GM23248 (cell line): ENCODE data around the gene MGMT. TPM values are rescaled to one million over a fixed set of nuclear protein-coding genes. Genes with fewer than 3 reads are reported as not detected.

Experiments used
- DNase-seq: peaks from one replicate; pipeline ENCODE4 v3.0.0-alpha.2; 2015
- H2AFZ ChIP-seq: fragments of 200-600 bp; sonication (generic); 2 replicates; pipeline ENCODE4 v1.6.1; 2016; ENCODE audit warnings: antibody characterized with exemption
- H3F3A ChIP-seq: fragments of 200-600 bp; sonication (generic); 2 replicates; pipeline ENCODE4 v1.6.1; 2016; ENCODE audit warnings: mild to moderate bottlenecking, antibody characterized with exemption, mixed run types; ENCODE audit not compliant: insufficient read depth
- H3K27ac ChIP-seq: fragments of 200-600 bp; sonication (generic); 2 replicates; pipeline ENCODE4 v1.5.1; 2016; ENCODE audit warnings: mild to moderate bottlenecking
- H3K27me3 ChIP-seq: fragments of 200-600 bp; sonication (generic); replicated peaks from 2 replicates; pipeline ENCODE4 v1.6.1; 2016; ENCODE audit warnings: mild to moderate bottlenecking; ENCODE audit not compliant: insufficient read depth
- H3K36me3 ChIP-seq: fragments of 200-600 bp; sonication (generic); 2 replicates; pipeline ENCODE4 v1.6.1; 2016; ENCODE audit warnings: low read depth, mild to moderate bottlenecking
- H3K4me1 ChIP-seq: fragments of 200-600 bp; sonication (generic); 2 replicates; pipeline ENCODE4 v1.6.1; 2016; ENCODE audit warnings: mild to moderate bottlenecking; ENCODE audit not compliant: insufficient read depth
- H3K4me2 ChIP-seq: fragments of 200-600 bp; sonication (generic); one replicate; pipeline ENCODE4 v1.6.1; 2016; ENCODE audit warnings: mild to moderate bottlenecking; ENCODE audit not compliant: unreplicated experiment
- H3K4me3 ChIP-seq: fragments of 200-600 bp; sonication (generic); 2 replicates; pipeline ENCODE4 v1.5.1; 2016; ENCODE audit warnings: mild to moderate bottlenecking
- H3K79me2 ChIP-seq: fragments of 200-600 bp; sonication (generic); 2 replicates; pipeline ENCODE4 v1.6.1; 2016; ENCODE audit warnings: mild to moderate bottlenecking; ENCODE audit not compliant: insufficient read depth
- H3K9ac ChIP-seq: fragments of 200-600 bp; sonication (generic); 2 replicates; pipeline ENCODE4 v1.6.1; 2016; ENCODE audit warnings: mild to moderate bottlenecking
- H3K9me2 ChIP-seq: fragments of 200-600 bp; sonication (generic); 2 replicates; pipeline ENCODE4 v1.6.1; 2016; ENCODE audit warnings: mixed run types, mild to moderate bottlenecking, moderate library complexity; ENCODE audit not compliant: insufficient read depth
- H3K9me3 ChIP-seq: fragments of 200-600 bp; sonication (generic); one replicate; pipeline ENCODE4 v1.6.1; 2017; ENCODE audit warnings: low read depth
- H4K20me1 ChIP-seq: fragments of 200-600 bp; sonication (generic); 2 replicates; pipeline ENCODE4 v1.6.0; 2016; ENCODE audit not compliant: insufficient read depth
- EZH2 ChIP-seq: fragments of 200-600 bp; sonication (generic); IDR thresholded peaks from 2 replicates; pipeline ENCODE4 v1.6.1; 2018; ENCODE audit warnings: antibody characterized with exemption, mild to moderate bottlenecking; ENCODE audit not compliant: insufficient read depth, poor library complexity, severe bottlenecking
- EZH2phosphoT487 ChIP-seq: fragments of 200-600 bp; sonication (generic); IDR thresholded peaks from 2 replicates; pipeline ENCODE4 v1.6.1; 2018; ENCODE audit warnings: antibody characterized with exemption, moderate library complexity, mild to moderate bottlenecking, low read depth; ENCODE audit not compliant: insufficient read depth
- WGBS, 2 experiments: methylation state at CpG; one replicate each; pipeline ENCODE4 v1.1.6; 2015 to 2017; ENCODE audit warnings: low lambda C conversion rate in 2 of 2, low coverage in 1 of 2; ENCODE audit errors: missing lambda C conversion rate in 2 of 2; 5-methylcytosine and 5-hydroxymethylcytosine counted together
- in situ Hi-C: fragments of 300-500 bp; cut with MboI; formaldehyde crosslinking; loops from 2 replicates; pipeline ENCODE4 v1.15.0; 2020
- polyA plus RNA-seq: library from polyadenylated mRNA; unstranded; fragments of >200 nt; fragmentation: Nextera tagmentation; extraction: Ambion mirVana; gene quantifications from 2 replicates; pipeline ENCODE4 v1.2.1, GENCODE V29; 2016
- total RNA-seq: library from RNA; depleted of rRNA; stranded (reverse); fragments of >200 nt; shearing (Covaris generic); gene quantifications from 2 replicates; pipeline ENCODE4 v1.2.3, GENCODE V29; 2014

Gene MGMT
- total and polyA plus RNA-seq, 2 experiments from 2014 or later, result 28.5 to 35.1 TPM

- Histone ChIP-seq H3K4me2 (no peak overlapping the region), H3K4me3 (no peak overlapping the region), H3K4me1 (peaks cover 8% of the 10 kb centered on the region), H2AFZ (no peak overlapping the region), H3K36me3 (no peaks in the 10 kb centered on the region), H3K9ac (no peak overlapping the region), H3K9me2 (no peaks in the 10 kb centered on the region), H4K20me1 (no peaks in the 10 kb centered on the region), H3K9me3 (no peaks in the 10 kb centered on the region), H3K27ac (no peak overlapping the region), H3F3A (no peaks in the 10 kb centered on the region), H3K27me3 (no peaks in the 10 kb centered on the region), H3K79me2 (no peaks in the 10 kb centered on the region)
- in situ Hi-C loops, result no loop called here
- DNase-seq, result no peak
- TF ChIP-seq EZH2phosphoT487 (no peak), EZH2 (no peak)
- WGBS, 2 experiments, result 88 to 93% methylated on average over 9 to 11 of the region's 11 CpGs
Measured at GRCh38 chr10:129706523-129706922, 239.5 kb downstream of the MGMT start.

DNA sequence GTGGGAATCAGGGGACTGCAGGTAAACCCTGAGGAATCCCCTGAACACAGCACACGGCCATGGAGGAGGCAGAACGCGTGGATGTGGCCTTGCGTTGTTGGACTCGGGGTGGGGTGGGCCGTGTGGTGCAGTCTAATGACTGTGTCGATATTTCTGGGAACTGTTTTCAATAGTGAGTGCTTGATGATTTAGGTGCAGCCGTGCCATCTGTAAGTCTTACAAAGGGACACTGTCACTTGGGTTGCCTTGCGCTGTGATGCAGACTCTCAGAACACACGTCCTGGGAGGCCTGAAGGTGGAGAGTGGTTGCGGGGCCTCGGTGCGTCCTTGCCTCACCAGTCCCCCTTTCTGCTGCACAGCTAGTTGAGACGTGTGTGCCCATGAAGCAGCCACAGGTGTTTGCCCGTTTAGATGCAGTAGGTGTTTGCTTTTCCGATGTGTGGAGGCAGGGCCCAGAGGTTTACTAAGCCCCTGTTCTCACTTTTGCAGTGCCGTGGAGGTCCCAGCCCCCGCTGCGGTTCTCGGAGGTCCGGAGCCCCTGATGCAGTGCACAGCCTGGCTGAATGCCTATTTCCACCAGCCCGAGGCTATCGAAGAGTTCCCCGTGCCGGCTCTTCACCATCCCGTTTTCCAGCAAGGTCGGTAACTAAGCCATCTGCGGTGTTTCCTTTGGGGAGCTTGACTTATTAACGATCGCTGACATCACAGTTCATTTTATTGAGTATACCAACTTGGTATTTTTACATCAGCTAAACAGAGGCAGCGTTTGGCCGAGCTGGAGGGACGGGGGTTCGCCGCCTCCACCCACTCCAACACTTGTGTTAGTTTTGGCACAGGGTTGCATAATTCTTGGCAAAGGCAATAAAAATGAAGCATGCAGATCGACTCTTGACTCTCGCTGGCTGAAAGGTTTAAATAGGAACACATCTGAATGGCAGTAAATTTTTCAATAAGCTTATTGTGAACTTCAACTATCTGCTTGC, 240.7 kb downstream of the MGMT start:
- in situ Hi-C loops, result no loop called here
- H3K79me2 ChIP-seq, result no peaks in the 10 kb centered on the region
- H3K36me3 ChIP-seq, result no peaks in the 10 kb centered on the region
- peaks cover 8% of the 10 kb centered on the region for H3K4me1 ChIP-seq
- H3F3A ChIP-seq, result no peaks in the 10 kb centered on the region
- no peak for DNase-seq
- H2AFZ ChIP-seq, result no peak overlapping the region
- no peak overlapping the region for H3K27ac ChIP-seq
- H3K4me2 ChIP-seq, result no peak overlapping the region
- TF ChIP-seq EZH2phosphoT487 (no peak), EZH2 (no peak)
- H3K9me2 ChIP-seq, result no peaks in the 10 kb centered on the region
- no peak overlapping the region for H3K4me3 ChIP-seq
- 92 to 93% methylated on average over 37 of the region's 37 CpGs for WGBS, 2 experiments
- H3K9ac ChIP-seq, result no peak overlapping the region
- H3K9me3 ChIP-seq, result no peaks in the 10 kb centered on the region
- no peaks in the 10 kb centered on the region for H3K27me3 ChIP-seq
- no peaks in the 10 kb centered on the region for H4K20me1 ChIP-seq

GRCh38 chr10:129709101-129709500, 242.1 kb downstream of the MGMT start:
- Histone ChIP-seq H3K27me3 (no peaks in the 10 kb centered on the region), H3K9ac (no peak overlapping the region), H3K4me1 (peaks cover 8% of the 10 kb centered on the region), H3F3A (no peaks in the 10 kb centered on the region), H3K9me2 (no peaks in the 10 kb centered on the region), H3K27ac (no peak overlapping the region), H2AFZ (no peak overlapping the region), H3K79me2 (no peaks in the 10 kb centered on the region), H3K9me3 (no peaks in the 10 kb centered on the region), H3K36me3 (no peaks in the 10 kb centered on the region), H3K4me3 (no peak overlapping the region), H3K4me2 (no peak overlapping the region), H4K20me1 (no peaks in the 10 kb centered on the region)
- 94% methylated on average over 7 of the region's 7 CpGs for WGBS, 2 experiments
- no peak for DNase-seq
- TF ChIP-seq EZH2phosphoT487 (no peak), EZH2 (no peak)
- in situ Hi-C loops, result no loop called here

- no peak overlapping the region for H3K4me3 ChIP-seq
Measured at GRCh38 chr10:129709627-129710509, 242.8 kb downstream of the MGMT start.

More at GRCh38 chr10:129709627-129710509, 242.8 kb downstream of the MGMT start:
- no peaks in the 10 kb centered on the region for H4K20me1 ChIP-seq
- no peaks in the 10 kb centered on the region for H3K27me3 ChIP-seq
- no peak overlapping the region for H3K4me2 ChIP-seq
- no peak for DNase-seq
- H3K9me2 ChIP-seq, result no peaks in the 10 kb centered on the region
- in situ Hi-C loops, result no loop called here
- WGBS, 2 experiments, result 92 to 97% methylated on average over 15 to 16 of the region's 16 CpGs
- H3K36me3 ChIP-seq, result no peaks in the 10 kb centered on the region
- H3K79me2 ChIP-seq, result no peaks in the 10 kb centered on the region
- TF ChIP-seq EZH2phosphoT487 (no peak), EZH2 (no peak)
- no peak overlapping the region for H3K9ac ChIP-seq
- no peak overlapping the region for H3K27ac ChIP-seq
- H3K4me1 ChIP-seq, result peaks cover 7% of the 10 kb centered on the region
- H2AFZ ChIP-seq, result no peak overlapping the region
- H3F3A ChIP-seq, result no peaks in the 10 kb centered on the region
- no peaks in the 10 kb centered on the region for H3K9me3 ChIP-seq
